WTC11 (cell line): Measurements from ENCODE around the gene HS3ST4.

ENCODE experiments used
- ATF2 ChIP-seq: sonication (generic); formaldehyde crosslinking; IDR thresholded peaks from 2 replicates; pipeline ENCODE4 v1.8.1; 2022; ENCODE audit warnings: low read depth, missing genetic modification reagents, borderline replicate concordance
- CREM ChIP-seq: sonication (generic); formaldehyde crosslinking; IDR thresholded peaks from 2 replicates; pipeline ENCODE4 v1.8.1; 2022; ENCODE audit warnings: mild to moderate bottlenecking, missing genetic modification reagents, moderate library complexity
- CTCF ChIP-seq: fragments of 200-600 bp; IDR thresholded peaks from 2 replicates; pipeline ENCODE4 v1.8.0; 2022; ENCODE audit warnings: antibody characterized with exemption
- ESRRA ChIP-seq: sonication (generic); formaldehyde crosslinking; IDR thresholded peaks from 2 replicates; pipeline ENCODE4 v1.8.1; 2022; ENCODE audit warnings: mild to moderate bottlenecking, missing genetic modification reagents, borderline replicate concordance
- HMGXB4 ChIP-seq: sonication (generic); formaldehyde crosslinking; IDR thresholded peaks from 2 replicates; pipeline ENCODE4 v1.8.1; 2023; ENCODE audit warnings: mild to moderate bottlenecking, moderate library complexity, missing genetic modification reagents
- NFATC4 ChIP-seq: fragments of 250-450 bp; sonication (Bioruptor Pico); IDR thresholded peaks from 2 replicates; pipeline ENCODE4 v1.9.0; 2021; ENCODE audit warnings: mild to moderate bottlenecking
- NR2C2 ChIP-seq: sonication (generic); formaldehyde crosslinking; IDR thresholded peaks from 2 replicates; pipeline ENCODE4 v1.8.0; 2022; ENCODE audit warnings: mild to moderate bottlenecking, missing genetic modification reagents
- PREB ChIP-seq: sonication (generic); formaldehyde crosslinking; IDR thresholded peaks from 2 replicates; pipeline ENCODE4 v1.8.1; 2022; ENCODE audit warnings: mild to moderate bottlenecking, missing genetic modification reagents, moderate library complexity, borderline replicate concordance
- PRRX2 ChIP-seq: fragments of 250-450 bp; sonication (Bioruptor Pico); IDR thresholded peaks from 2 replicates; pipeline ENCODE4 v1.8.0; 2021; ENCODE audit warnings: mild to moderate bottlenecking
- STAT6 ChIP-seq: sonication (generic); formaldehyde crosslinking; conservative IDR thresholded peaks from 2 replicates; pipeline ENCODE4 v1.8.1; 2023; ENCODE audit warnings: mild to moderate bottlenecking, low read depth, missing genetic modification reagents, moderate library complexity
- TCF7 ChIP-seq: sonication (generic); formaldehyde crosslinking; IDR thresholded peaks from 2 replicates; pipeline ENCODE4 v1.8.0; 2022; ENCODE audit warnings: mild to moderate bottlenecking, low read depth, missing genetic modification reagents, moderate library complexity
- ZNF121 ChIP-seq: sonication (generic); formaldehyde crosslinking; IDR thresholded peaks from 2 replicates; pipeline ENCODE4 v1.8.0; 2023; ENCODE audit warnings: missing genetic modification reagents
- ZNF512 ChIP-seq: sonication (generic); formaldehyde crosslinking; IDR thresholded peaks from 2 replicates; pipeline ENCODE4 v1.8.1; 2022; ENCODE audit warnings: missing genetic modification reagents, borderline replicate concordance

GRCh38 chr16:26139091-26139490 lies 447.3 kb downstream of the HS3ST4 start:
- TF ChIP-seq CTCF, result no peak
- TF ChIP-seq PREB, result no peak
- no peak for TF ChIP-seq TCF7 (CRISPR knock-in tag)
- TF ChIP-seq HMGXB4, result no peak
- no peak for TF ChIP-seq CREM (CRISPR knock-in tag)
- no peak for TF ChIP-seq PRRX2 (CRISPR knock-in tag)
- no peak for TF ChIP-seq STAT6 (CRISPR knock-in tag)
- no peak for TF ChIP-seq ESRRA (CRISPR knock-in tag)
- no peak for TF ChIP-seq NR2C2 (CRISPR knock-in tag)
- TF ChIP-seq NFATC4, result no peak
- TF ChIP-seq ZNF121 (CRISPR knock-in tag), result no peak
- TF ChIP-seq ZNF512 (CRISPR knock-in tag), result no peak
- no peak for TF ChIP-seq ATF2 (CRISPR knock-in tag)
